Suprapubic skin (tissue), 4 donors: ENCODE measurements around the gene CREB3L1.

Source experiments
- CTCF ChIP-seq, 2 donors: fragments of 200-600 bp in 1 of 2; fragments of 450-650 bp in 1 of 2; sonication (generic) in 1 of 2; IDR thresholded peaks; one replicate each; pipeline ENCODE4 v1.5.1; 2016 to 2019; ENCODE audit warnings: antibody characterized with exemption in 2 of 2, mild to moderate bottlenecking in 1 of 2, moderate library complexity in 1 of 2
- POLR2A ChIP-seq, 2 donors: fragments of 450-650 bp; IDR thresholded peaks; one replicate each; pipeline ENCODE4 v1.6.1; 2017; ENCODE audit warnings: antibody characterized with exemption in 2 of 2, mild to moderate bottlenecking in 2 of 2, moderate library complexity in 2 of 2
- POLR2AphosphoS5 ChIP-seq, 3 donors: sonication (generic); formaldehyde crosslinking; IDR thresholded peaks; one replicate each; pipeline ENCODE4 v1.6.1; 2017; ENCODE audit warnings: antibody characterized with exemption in 3 of 3

GRCh38 chr11:46229230-46229629, 48.2 kb upstream of the CREB3L1 start:
- no peak for TF ChIP-seq CTCF (IDR thresholded peaks at IDR 0.05)
- no peak for TF ChIP-seq POLR2A (IDR thresholded peaks at IDR 0.05)
- no peak for TF ChIP-seq POLR2AphosphoS5 (IDR thresholded peaks at IDR 0.05)
